Suprapubic skin (tissue), 4 donors: ENCODE data around the gene MALRD1. TPM values are rescaled to one million over a fixed set of nuclear protein-coding genes. Genes with fewer than 3 reads are reported as not detected.

ENCODE experiments used
- DNase-seq, 2 donors: peaks; one replicate each; pipeline ENCODE4 v3.0.0-alpha.2; 2019; ENCODE audit warnings: low spot score in 2 of 2
- H3K27ac ChIP-seq: fragments of 200-600 bp; sonication (generic); one replicate; pipeline ENCODE4 v1.5.1; 2019
- H3K27me3 ChIP-seq: fragments of 200-600 bp; sonication (generic); one replicate; pipeline ENCODE4 v1.5.1; 2019
- H3K36me3 ChIP-seq: fragments of 200-600 bp; sonication (generic); one replicate; pipeline ENCODE4 v1.5.1; 2019
- H3K4me1 ChIP-seq: fragments of 200-600 bp; sonication (generic); one replicate; pipeline ENCODE4 v1.5.1; 2019
- H3K4me3 ChIP-seq: fragments of 200-600 bp; sonication (generic); one replicate; pipeline ENCODE4 v1.5.1; 2019; ENCODE audit warnings: mild to moderate bottlenecking
- H3K9me3 ChIP-seq: fragments of 200-600 bp; sonication (generic); one replicate; pipeline ENCODE4 v1.5.1; 2019
- EP300 ChIP-seq: sonication (generic); formaldehyde crosslinking; IDR thresholded peaks from one replicate; pipeline ENCODE4 v1.6.1; 2017; ENCODE audit warnings: antibody characterized with exemption
- POLR2A ChIP-seq, 2 donors: fragments of 450-650 bp; IDR thresholded peaks; one replicate each; pipeline ENCODE4 v1.6.1; 2017; ENCODE audit warnings: antibody characterized with exemption in 2 of 2, mild to moderate bottlenecking in 2 of 2, moderate library complexity in 2 of 2
- POLR2AphosphoS5 ChIP-seq, 3 donors: sonication (generic); formaldehyde crosslinking; IDR thresholded peaks; one replicate each; pipeline ENCODE4 v1.6.1; 2017; ENCODE audit warnings: antibody characterized with exemption in 3 of 3
- WGBS: methylation state at CpG from one replicate; pipeline ENCODE4 v1.1.5; 2018; 5-methylcytosine and 5-hydroxymethylcytosine counted together
- total RNA-seq, 4 donors: library from RNA; depleted of rRNA; stranded (reverse); fragments of >200 nt; gene quantifications; one replicate each; pipeline ENCODE4 v1.1.0, GENCODE V29; 2016
- TF ChIP-seq, protein P1 (sequence below), 2 donors: fragments of 200-600 bp in 1 of 2; fragments of 450-650 bp in 1 of 2; sonication (generic) in 1 of 2; IDR thresholded peaks; one replicate each; pipeline ENCODE4 v1.5.1; 2016 to 2019; ENCODE audit warnings: antibody characterized with exemption in 2 of 2, mild to moderate bottlenecking in 1 of 2, moderate library complexity in 1 of 2

The MALRD1 gene
- total RNA-seq, 4 donors from 2014 or later: 0.23 to 0.80 (median 0.31) TPM; not detected in 1

DNA sequence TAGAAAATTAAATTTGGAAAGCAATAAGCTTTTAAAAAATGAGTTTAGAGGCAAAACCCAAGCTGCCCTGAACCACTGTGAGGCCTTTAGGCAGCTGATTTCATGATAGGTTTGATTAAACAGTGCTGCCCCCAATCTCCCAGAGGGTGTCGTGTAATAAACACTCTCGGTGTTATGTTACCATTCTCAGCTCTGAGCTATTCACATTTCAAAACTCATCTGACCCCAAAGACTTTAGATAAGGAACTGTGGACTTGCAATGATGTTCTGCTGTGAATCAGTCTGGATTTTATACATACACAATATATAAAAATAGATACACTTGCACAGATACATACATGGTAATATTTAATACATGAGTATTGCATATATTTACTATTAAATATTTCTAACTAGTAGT lies 120.4 kb downstream of the MALRD1 start:
- no peak for TF ChIP-seq POLR2AphosphoS5 (IDR thresholded peaks at IDR 0.05)
- no peak for TF ChIP-seq EP300
- no peak for TF ChIP-seq POLR2A (IDR thresholded peaks at IDR 0.05)
- TF ChIP-seq, protein P1, sequence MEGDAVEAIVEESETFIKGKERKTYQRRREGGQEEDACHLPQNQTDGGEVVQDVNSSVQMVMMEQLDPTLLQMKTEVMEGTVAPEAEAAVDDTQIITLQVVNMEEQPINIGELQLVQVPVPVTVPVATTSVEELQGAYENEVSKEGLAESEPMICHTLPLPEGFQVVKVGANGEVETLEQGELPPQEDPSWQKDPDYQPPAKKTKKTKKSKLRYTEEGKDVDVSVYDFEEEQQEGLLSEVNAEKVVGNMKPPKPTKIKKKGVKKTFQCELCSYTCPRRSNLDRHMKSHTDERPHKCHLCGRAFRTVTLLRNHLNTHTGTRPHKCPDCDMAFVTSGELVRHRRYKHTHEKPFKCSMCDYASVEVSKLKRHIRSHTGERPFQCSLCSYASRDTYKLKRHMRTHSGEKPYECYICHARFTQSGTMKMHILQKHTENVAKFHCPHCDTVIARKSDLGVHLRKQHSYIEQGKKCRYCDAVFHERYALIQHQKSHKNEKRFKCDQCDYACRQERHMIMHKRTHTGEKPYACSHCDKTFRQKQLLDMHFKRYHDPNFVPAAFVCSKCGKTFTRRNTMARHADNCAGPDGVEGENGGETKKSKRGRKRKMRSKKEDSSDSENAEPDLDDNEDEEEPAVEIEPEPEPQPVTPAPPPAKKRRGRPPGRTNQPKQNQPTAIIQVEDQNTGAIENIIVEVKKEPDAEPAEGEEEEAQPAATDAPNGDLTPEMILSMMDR (IDR thresholded peaks at IDR 0.05): no peak
- no peak overlapping the region for H3K4me3 ChIP-seq
- 86% methylated on average over 2 of the region's 2 CpGs for WGBS

GRCh38 chr10:19169684-19170083 lies 121.1 kb downstream of the MALRD1 start:
- DNase-seq: no peak
- TF ChIP-seq POLR2AphosphoS5 (IDR thresholded peaks at IDR 0.05) (no peak), EP300 (no peak), POLR2A (IDR thresholded peaks at IDR 0.05) (no peak)
- TF ChIP-seq, protein P1 (IDR thresholded peaks at IDR 0.05): no peak
- H3K4me1 ChIP-seq: no peaks in the 10 kb centered on the region
- H3K9me3 ChIP-seq: no peaks in the 10 kb centered on the region
- H3K27ac ChIP-seq: no peak overlapping the region
- H3K27me3 ChIP-seq: no peaks in the 10 kb centered on the region
- H3K36me3 ChIP-seq: no peaks in the 10 kb centered on the region
- WGBS: 56% methylated on average over 2 of the region's 2 CpGs
- no peak overlapping the region for H3K4me3 ChIP-seq

More for the DNA sequence above, 120.4 kb downstream of the MALRD1 start:
- Histone ChIP-seq H3K36me3 (no peaks in the 10 kb centered on the region), H3K27ac (no peak overlapping the region), H3K9me3 (no peaks in the 10 kb centered on the region), H3K27me3 (no peaks in the 10 kb centered on the region), H3K4me1 (no peaks in the 10 kb centered on the region)
- no peak for DNase-seq

DNA sequence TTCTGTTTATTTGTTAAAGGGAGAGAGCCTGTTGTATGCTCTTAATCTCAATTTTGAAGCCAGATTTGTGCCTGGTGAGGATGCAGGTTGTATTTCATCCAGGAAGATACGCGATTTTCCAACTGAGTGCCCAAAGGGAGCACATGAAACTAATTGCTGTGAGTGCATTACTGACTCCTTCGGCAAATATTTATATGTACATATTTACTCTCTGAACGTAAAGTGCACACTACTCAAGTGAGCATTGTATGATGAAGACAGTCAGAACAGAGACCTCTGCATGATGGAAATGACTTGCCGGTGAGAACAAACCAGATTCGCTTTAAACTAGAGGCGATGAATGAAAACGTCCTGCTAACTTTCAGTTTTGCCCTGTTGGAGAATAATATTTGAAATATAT lies 130.1 kb downstream of the MALRD1 start:
- DNase-seq: no peak
- 90% methylated on average over 8 of the region's 8 CpGs for WGBS

GRCh38 chr10:19184891-19185290 lies 136.3 kb downstream of the MALRD1 start:
- H3K4me3 ChIP-seq: no peak overlapping the region
- no peak for DNase-seq
- H3K4me1 ChIP-seq: no peaks in the 10 kb centered on the region
- no peak overlapping the region for H3K27ac ChIP-seq
- no peaks in the 10 kb centered on the region for H3K9me3 ChIP-seq
- no peaks in the 10 kb centered on the region for H3K27me3 ChIP-seq
- 87% methylated on average over 2 of the region's 2 CpGs for WGBS
- no peaks in the 10 kb centered on the region for H3K36me3 ChIP-seq
- no peak for TF ChIP-seq POLR2A (IDR thresholded peaks at IDR 0.05)
- TF ChIP-seq POLR2AphosphoS5 (IDR thresholded peaks at IDR 0.05): no peak
- TF ChIP-seq EP300: no peak
- TF ChIP-seq, protein P1 (IDR thresholded peaks at IDR 0.05): no peak

More for the DNA sequence above, 130.1 kb downstream of the MALRD1 start:
- Histone ChIP-seq H3K36me3 (no peaks in the 10 kb centered on the region), H3K27ac (no peak overlapping the region), H3K4me1 (no peaks in the 10 kb centered on the region), H3K9me3 (no peaks in the 10 kb centered on the region), H3K27me3 (no peaks in the 10 kb centered on the region), H3K4me3 (no peak overlapping the region)
- TF ChIP-seq POLR2A (IDR thresholded peaks at IDR 0.05) (no peak), EP300 (no peak), POLR2AphosphoS5 (IDR thresholded peaks at IDR 0.05) (no peak)
- TF ChIP-seq, protein P1 (IDR thresholded peaks at IDR 0.05): no peak

GRCh38 chr10:19194866-19195265 lies 146.3 kb downstream of the MALRD1 start:
- Histone ChIP-seq H3K4me3 (no peak overlapping the region), H3K9me3 (no peaks in the 10 kb centered on the region), H3K4me1 (no peaks in the 10 kb centered on the region), H3K27ac (no peak overlapping the region), H3K27me3 (no peaks in the 10 kb centered on the region), H3K36me3 (no peaks in the 10 kb centered on the region)
- no peak for DNase-seq
- TF ChIP-seq EP300 (no peak), POLR2A (IDR thresholded peaks at IDR 0.05) (no peak), POLR2AphosphoS5 (IDR thresholded peaks at IDR 0.05) (no peak)
- TF ChIP-seq, protein P1 (IDR thresholded peaks at IDR 0.05): no peak
- WGBS: 84% methylated on average over 3 of the region's 3 CpGs
